Stimulated activated CD8-positive, alpha-beta memory T cell treated with anti-CD3 and anti-CD28 coated beads, Interleukin-7, amount 100 ng/mL, for 48 hours (primary cell): ENCODE results near the gene TP53.
"Not testable (repeated sequence)": the region's sequence is repeated elsewhere in the genome, so short reads cannot be mapped to it uniquely, and the experiment has no call there.

ENCODE experiments used
- DNase-seq, 2 donors: peaks; one replicate each; pipeline ENCODE4 v3.0.0-alpha.2; 2020; ENCODE audit warnings: low read depth in 1 of 2; ENCODE audit errors: extremely low read depth in 1 of 2

Gene TP53

DNA sequence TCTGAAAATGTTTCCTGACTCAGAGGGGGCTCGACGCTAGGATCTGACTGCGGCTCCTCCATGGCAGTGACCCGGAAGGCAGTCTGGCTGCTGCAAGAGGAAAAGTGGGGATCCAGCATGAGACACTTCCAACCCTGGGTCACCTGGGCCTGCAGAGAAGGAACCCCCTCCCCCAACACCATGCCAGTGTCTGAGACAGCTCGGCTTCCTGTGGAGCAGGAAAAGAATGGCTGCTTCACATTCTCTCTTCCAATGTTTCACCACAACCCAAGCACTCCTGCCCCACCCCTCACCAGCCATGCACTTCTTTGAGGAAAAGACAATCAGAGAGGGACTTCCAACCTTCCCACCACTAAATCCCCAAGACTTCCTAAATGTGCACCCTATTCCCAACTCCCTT lies 10.8 kb downstream of the TP53 start:
- DNase-seq = no peak

DNA sequence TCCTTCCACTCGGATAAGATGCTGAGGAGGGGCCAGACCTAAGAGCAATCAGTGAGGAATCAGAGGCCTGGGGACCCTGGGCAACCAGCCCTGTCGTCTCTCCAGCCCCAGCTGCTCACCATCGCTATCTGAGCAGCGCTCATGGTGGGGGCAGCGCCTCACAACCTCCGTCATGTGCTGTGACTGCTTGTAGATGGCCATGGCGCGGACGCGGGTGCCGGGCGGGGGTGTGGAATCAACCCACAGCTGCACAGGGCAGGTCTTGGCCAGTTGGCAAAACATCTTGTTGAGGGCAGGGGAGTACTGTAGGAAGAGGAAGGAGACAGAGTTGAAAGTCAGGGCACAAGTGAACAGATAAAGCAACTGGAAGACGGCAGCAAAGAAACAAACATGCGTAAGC lies 12.4 kb downstream of the TP53 start:
- DNase-seq = no peak

DNA sequence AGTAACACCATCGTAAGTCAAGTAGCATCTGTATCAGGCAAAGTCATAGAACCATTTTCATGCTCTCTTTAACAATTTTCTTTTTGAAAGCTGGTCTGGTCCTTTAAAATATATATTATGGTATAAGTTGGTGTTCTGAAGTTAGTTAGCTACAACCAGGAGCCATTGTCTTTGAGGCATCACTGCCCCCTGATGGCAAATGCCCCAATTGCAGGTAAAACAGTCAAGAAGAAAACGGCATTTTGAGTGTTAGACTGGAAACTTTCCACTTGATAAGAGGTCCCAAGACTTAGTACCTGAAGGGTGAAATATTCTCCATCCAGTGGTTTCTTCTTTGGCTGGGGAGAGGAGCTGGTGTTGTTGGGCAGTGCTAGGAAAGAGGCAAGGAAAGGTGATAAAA lies 14.1 kb downstream of the TP53 start:
- peak in 1 of 2 donors; percentile 34 for DNase-seq

DNA sequence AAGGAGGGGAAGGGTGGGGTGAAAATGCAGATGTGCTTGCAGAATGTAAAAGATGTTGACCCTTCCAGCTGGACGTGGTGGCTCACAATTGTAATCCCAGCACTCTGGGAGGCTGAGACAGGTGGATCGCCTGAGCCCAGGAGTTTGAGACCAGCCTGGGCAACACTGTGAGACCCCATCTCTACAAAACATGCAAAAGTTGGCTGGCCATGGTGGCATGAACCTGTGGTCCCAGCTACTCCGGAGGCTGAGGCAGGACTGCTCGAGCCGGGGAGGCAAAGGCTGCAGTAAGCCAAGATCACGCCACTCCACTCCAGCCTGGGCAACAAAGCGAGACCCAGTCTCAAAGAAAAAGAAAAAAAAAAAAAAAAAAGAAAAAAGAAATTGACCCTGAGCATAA lies 18.8 kb downstream of the TP53 start:
- no peak for DNase-seq

DNA sequence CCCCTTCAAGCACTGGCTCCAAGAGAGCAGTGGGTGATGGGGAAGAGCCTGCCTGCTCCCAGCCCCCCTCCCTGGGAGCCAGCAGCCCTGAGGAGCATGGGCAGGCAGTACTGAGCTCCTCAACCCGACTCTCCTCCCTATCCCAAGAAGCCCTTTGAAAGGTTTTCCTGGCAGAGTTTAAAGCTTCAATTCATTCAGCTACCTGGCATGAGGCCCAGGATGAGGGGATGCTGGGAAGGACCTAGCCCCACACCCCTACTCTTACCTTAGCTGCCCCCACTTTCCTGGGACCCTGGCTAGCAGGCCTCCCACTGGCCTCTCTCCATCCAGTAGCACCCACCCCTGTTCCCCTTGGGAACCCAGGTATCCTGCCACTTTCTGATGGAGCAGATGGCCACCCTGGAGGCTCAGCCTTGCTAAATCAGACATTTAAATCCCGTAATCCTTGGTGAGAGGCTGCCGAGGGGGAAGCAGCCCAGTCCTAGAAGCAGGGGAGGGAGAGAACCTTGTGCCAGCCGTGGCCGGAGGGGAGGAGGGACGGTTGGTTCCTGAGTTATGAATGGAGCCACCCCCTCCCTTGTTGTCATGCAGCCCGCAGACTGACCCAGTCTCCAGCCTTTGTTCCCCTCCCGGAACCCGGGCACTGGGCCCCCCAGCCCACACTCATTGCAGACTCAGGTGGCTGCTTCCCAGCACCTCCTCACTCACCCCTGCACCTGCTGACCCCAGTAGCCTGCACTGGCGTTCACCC lies 19.5 kb downstream of the TP53 start:
- no peak for DNase-seq

DNA sequence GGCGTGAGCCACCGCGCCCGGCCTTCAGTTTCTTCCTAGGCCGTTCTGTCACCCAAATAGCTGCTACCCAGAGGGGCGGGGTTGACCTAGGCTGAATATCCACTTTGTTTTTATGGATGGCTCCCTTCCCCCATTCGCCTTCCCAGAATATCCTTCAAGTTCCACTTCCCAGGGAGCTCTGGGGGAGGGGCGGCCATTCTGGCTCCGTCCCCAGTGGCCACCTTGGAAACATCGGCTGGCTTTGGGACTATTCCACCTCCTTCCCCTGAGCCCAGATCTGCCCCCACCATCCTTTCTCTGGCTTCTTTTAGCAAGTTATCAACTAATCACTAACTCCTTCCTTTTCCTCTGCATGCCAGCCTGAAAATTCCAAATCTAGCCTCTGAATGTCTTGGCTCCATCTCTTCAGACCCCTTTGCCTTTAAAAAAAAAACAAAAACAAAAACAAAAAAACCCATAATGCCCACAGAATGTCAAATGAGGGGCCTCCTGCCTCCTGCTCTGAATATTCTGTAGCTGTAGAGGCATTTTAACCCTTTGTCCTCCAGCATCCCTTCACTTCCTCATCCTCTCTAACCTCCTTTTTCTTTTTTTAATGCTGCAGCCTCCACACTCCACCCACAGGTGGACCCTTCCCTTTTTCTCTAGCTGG lies 30.2 kb downstream of the TP53 start:
- no peak for DNase-seq

DNA sequence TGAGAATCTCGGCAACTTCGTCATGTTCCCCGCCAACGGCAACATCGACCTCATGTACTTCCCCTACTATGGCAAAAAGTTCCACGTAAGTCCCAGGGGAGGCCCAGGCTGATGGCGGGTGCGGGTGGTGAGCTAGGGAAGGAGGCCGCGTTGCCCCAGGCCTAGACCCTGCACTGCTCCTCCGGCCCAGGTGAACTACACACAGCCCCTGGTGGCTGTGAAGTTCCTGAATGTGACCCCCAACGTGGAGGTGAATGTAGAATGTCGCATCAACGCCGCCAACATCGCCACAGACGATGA lies 31.8 kb downstream of the TP53 start:
- no peak for DNase-seq

DNA sequence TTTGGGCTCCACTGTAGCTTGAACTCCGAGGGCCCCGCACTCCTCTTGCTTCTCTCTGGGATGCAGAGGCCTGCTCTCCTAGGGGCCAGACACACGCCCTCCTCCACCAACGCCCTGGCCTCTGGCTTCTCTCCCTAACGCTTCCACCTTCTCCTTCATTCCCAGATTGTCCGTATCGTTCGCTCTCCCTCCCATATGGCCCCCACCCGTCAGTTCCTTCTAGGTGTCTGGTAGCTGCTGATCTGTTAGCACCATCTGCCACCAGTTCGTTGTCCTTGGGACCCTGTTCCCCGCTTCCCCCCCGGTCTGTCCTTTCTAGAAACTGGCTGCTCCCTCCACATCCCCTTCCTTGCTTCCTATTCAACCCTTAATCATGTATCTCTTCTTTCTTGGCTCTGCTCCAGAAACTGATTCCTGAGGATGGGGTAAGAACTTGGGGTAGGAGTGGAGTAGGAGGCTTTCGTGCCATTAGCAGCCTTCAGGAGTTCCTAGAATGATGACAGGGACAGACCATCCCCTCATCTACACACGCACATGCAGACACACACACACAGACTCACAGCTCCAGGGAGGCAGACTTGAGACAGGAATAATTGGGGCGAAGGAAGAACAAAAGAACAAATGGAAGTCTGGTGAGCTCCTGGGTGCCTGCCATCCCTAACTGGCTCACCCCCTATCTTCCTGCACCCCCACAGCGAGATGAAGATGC lies 32.3 kb downstream of the TP53 start:
- no peak for DNase-seq

DNA sequence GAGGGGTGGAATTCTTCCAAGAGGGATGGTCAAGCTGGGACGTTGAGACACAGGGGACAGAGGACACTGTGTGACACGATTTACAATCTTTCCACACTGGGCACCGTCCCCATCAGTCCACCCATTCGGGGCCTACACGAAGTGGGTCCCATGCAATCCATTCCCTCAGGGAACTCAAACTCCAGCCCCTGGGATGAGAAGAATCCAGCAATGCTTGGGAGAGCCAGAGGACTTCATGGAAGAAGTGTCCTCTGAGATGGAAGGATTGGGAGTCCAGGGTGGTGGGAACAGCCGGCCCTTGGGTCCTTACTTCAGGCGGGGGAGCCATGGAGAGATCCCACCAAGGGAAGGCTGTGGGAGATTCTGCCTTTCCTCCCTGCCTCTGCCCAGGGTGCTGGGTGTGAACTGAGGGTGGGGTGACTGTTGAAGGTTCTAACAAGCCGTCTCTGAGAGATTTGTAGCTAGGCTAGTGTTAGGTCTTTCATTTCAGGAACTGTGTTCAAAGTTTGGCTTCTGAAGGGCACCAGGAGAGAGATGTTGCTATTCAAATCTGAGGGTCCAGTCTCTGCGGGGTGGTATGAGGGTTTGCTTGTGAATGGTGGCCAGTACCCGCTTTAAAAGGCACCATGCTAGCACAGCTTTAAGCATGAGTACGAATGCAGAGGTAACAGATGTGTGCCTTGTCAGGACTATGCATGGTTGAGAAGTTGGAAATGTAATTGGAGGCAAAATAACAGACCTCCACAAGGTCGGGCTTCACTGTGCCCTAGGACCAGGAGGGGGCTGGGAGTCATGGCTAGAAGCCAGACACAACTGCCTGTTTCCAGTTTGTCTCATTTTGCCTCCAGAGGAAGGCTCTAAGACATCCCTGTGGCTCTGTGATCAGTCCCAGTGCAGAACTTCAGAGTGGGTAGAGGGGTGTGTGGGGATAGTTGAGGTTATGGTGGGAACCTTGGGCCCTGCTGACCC lies 34.6 kb downstream of the TP53 start:
- DNase-seq = no peak

DNA sequence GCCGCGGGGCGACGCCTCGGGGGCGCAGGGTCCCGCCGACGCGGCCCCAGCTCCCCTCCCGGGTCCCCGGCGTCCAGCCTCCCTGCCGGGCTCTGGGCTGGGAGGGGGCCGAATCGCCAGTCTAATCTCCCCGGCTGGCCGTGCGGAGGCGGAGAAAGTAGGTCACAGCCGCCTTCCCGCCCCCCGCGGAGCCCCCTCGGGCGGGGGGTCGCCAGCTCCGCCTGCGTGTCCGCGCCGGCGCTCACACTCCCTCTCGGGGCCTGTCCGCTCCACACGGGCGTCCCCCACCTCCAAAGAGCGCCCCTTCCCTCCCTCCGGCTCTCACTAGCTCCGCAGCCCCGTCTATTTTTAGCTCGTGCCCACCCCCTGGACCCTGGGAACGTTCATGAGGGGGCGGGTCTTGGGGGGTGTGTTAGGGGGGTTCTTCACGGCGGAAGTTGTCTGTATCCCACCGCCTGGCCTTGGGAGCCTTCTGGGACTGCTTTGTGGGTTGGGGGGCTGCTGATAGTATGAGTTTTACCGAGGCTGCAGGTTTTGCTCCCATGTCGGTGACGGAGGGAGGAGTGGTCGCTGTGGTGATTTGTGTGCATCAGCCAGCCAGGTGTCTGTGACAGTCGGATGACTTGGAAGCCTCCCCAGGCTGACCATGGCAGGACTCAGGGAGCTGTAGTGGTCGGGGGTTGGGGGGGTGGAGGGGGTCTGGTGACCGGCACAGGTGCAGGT lies 35.5 kb downstream of the TP53 start:
- DNase-seq = no peak

DNA sequence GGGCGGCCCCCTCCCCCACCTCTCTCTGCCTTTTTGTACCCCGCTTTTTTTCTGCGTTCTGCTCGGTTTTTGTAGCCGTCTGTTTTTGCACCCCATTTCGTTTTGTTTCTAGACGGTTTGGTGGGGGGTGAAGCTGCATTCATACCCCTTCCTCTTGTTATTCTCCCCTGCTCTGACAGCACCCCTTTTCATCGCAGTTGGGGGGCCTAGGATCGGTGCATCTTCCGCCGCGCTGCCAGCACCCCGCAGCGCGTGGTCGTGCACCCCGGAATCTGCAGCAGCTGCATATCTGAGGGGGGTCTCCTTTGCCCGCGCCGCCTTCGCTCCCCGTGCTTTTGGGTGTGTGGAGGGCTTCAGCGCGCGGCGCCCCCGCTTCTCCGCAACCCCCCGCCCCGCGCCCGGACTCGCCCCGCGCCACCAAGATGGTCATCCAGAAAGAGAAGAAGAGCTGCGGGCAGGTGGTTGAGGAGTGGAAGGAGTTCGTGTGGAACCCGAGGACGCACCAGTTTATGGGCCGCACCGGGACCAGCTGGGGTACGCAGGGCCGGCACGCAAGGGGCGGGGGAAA lies 36.1 kb downstream of the TP53 start:
- no peak for DNase-seq

DNA sequence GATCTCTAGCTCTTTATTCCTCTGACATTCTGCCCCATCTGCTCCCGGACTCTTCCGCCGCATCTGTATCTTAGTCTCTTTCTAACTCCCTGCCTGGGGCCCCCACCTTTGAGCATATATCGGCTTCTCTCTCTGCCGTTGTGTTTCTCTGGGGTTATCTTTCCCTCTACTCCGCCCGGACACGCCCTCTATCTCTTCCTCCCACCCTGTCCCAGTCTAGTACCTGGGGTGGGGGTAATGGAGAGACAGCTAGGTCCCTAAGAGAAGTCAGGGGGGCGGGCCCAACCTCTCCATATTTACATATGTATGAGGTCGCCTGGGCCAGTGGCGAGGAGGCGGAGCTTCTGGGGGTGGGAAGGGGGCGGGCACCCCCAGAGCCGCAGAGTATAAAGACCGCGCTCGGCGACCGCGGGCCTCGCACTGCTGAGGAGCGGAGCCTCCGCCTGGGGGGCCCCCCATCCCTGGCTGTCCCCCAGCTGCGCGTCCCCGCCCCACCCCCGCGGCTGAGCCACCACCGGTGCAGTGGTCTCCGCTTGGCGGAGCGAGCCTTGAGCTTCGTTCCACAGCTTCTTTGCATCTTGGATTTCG lies 36.7 kb downstream of the TP53 start, which contains the start of gene ATP1B2:
Gene ATP1B2 (plus strand): TSS at position 418 of the 588 bp plus-strand sequence. CDS start 593 bp downstream, outside the sequence.
- DNase-seq = peak; percentile 36 to 59

DNA sequence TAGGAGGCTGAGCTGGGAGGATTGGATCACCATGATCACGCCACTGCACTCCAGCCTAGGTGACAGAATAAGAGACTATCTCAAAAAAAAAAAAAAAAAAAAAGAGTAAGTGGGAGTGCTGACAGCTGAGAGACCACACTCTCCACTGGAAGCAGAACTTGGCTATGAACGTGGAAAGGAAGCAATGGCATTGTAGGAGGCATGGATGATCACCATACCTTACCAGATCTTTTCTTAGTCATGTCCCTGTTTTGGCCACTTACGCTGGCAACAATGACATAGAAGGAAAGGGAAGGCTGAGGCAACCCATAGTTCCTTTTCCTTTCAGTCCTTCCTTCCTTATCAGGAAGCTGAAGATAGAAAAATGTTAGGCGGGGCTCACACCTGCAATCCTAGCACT lies 40.3 kb downstream of the TP53 start:
- DNase-seq = no peak

DNA sequence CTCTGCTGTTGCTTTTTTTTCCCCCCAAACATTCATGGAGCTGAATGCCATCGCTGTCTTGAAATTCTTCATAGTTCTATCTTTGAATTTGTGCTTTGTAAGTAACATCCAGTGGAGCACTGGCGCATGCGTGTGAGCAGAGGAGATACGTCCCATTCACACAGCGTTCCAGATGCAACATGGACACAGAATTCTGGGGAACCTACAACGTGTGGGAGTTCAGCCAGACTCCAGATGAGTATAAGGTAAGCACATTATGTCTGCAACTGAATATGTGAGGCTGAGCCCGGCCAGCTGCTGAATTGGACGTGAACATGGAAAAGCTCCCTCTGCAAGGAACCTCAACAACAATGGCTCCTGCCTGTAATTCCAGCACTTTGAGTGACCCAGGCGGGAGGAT lies 40.8 kb downstream of the TP53 start:
- DNase-seq = no peak

DNA sequence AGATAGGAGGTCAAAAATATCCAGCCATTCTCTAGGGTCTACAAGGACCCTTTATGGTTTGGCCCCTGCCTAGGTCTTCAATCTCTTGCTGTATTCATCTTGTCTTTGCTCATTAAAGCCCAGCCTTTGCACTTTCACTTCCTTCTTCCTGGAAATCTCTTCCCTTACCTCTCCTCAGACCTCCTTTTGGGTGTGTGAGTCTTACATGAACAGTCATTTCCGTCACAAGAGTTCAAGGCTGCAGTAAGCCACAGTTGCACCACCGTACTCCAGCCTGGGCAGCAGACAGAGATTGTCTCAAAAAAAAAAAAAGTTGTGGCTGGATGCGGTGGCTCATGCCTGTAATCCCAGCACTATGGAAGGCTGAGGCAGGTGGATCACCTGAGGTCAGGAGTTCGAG lies 42.5 kb downstream of the TP53 start:
- no peak for DNase-seq

DNA sequence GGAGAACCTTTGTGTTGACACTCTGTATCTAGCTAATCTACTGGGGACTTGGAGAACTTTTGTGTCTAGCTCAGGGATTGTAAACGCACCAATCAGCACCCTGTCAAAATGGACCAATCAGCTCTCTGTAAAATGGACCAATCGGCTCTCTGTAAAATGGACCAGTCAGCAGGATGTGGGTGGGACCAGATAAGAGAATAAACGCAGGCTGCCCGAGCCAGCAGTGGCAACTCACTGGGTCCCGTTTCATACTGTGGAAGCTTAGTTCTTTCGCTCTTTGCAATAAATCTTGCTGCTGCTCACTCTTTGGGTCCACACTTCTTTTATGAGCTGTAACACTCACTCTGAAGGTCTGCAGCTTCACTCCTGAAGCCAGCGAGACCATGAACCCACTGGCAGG lies 45.7 kb downstream of the TP53 start:
- not testable (repeated sequence) for DNase-seq

DNA sequence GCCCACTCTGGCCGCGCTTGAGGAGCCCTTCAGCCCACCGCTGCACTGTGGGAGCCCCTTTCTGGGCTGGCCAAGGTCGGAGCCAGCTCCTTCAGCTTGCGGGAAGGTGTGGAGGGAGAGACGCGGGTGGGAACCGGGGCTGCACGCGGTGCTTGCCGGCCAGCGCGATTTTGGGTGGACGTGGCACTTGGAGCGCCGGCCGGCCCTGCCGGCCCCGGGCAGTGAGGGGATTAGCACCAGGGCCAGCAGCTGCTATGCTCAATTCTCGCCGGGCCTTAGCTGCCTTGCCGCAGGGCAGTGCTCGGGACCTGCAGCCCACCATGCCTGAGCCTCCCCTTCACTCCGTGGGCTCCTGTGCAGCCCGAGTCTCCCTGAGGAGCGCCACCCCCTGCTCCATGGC lies 46.5 kb downstream of the TP53 start:
- DNase-seq = no peak

DNA sequence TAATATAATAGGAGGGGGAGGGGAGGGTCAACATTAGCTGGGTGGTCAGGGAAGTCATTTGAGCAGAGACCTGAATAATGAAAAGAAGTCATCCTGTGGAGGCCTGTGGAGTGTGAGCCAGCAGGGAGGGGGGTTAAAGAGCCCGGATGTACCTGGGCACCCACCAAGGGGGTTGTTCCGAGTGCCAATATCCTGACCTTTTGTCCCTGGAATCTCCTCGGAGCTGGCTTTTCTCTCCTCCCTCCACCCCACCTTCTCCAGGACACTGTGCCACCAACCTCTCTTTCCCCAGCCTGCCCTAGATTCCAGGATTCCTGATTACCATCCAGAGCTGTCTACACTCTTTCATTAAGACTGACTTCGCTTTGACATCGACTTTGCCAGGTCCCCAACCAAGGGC lies 51.1 kb downstream of the TP53 start:
- no peak for DNase-seq

DNA sequence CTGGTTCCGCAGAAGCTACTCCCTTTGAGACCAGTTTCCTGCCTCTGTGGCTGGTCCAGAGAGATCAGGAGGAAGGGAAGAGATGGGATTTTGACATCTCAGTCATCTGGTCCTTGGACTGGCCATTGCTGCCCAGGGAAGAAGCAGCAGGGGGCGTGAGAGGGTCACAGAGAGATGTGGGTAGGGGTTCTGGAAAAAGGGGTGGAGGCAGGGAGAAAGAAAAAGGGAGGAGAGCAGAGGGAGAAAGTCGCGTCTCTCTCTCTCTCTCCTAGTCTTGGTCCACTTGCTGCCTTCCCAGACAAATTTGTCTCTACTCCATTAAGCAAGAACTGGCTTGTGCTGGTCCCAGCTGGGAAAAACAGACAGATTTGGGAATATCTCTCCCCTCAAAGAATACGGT lies 52.9 kb downstream of the TP53 start:
- no peak for DNase-seq

DNA sequence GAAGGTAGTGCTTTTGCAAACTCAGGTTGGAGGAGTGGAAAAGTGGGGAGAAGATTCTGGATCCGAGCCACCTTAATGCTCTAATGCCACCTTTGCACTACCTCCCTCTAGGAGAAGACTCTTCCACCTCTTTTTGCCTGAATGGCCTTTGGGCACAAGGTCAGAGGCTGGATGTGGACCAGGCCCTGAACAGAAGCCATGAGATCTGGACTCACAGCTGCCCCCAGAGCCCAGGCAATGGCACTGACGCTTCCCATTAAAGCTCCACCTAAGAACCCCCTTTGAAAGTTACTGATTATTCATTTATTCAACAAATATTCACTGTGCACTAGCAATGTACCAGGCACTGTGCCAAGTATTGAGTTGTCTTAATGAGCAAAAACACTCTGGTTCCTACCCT lies 54.2 kb downstream of the TP53 start:
- no peak for DNase-seq
